GM18951 (cell line): ENCODE data around the gene RABGAP1L.

ENCODE experiments used
- POLR2A ChIP-seq: IDR thresholded peaks from 4 replicates; pipeline ENCODE4 v1.6.1; 2011; ENCODE audit warnings: mild to moderate bottlenecking; ENCODE audit not compliant: insufficient read length, insufficient read depth; ENCODE audit errors: extremely low read depth
- in situ Hi-C: fragments of 300-500 bp; cut with MboI; formaldehyde crosslinking; loops from one replicate; pipeline ENCODE4 v1.12.0; 2022; ENCODE audit warnings: low sequenced_read_pairs, mixed read lengths, inconsistent platforms; ENCODE audit not compliant: unreplicated experiment

Gene RABGAP1L

GRCh38 chr1:174938281-174939007 is 779.1 kb downstream of the RABGAP1L start:
- in situ Hi-C loops, result no loop called here
- TF ChIP-seq POLR2A, result no peak

GRCh38 chr1:174939775-174940545 is 780.6 kb downstream of the RABGAP1L start:
- no peak for TF ChIP-seq POLR2A
- in situ Hi-C loops, result no loop called here

GRCh38 chr1:174940646-174941175 is 781.4 kb downstream of the RABGAP1L start:
- in situ Hi-C loops, result no loop called here

GRCh38 chr1:174942547-174943255 is 783.4 kb downstream of the RABGAP1L start:
- no peak for TF ChIP-seq POLR2A
- in situ Hi-C loops, result no loop called here

More at GRCh38 chr1:174940646-174941175, 781.4 kb downstream of the RABGAP1L start:
- no peak for TF ChIP-seq POLR2A

- no peak for TF ChIP-seq POLR2A
- in situ Hi-C loops, result no loop called here
Measured at GRCh38 chr1:174946031-174946430, 786.7 kb downstream of the RABGAP1L start.

- no peak for TF ChIP-seq POLR2A
- in situ Hi-C loops, result no loop called here
Measured at GRCh38 chr1:174949061-174949460, 789.7 kb downstream of the RABGAP1L start.

GRCh38 chr1:174949645-174950044 is 790.3 kb downstream of the RABGAP1L start:
- in situ Hi-C loops, result no loop called here
- no peak for TF ChIP-seq POLR2A

- no peak for TF ChIP-seq POLR2A
- in situ Hi-C loops, result no loop called here
Measured at GRCh38 chr1:174953285-174954072, 794.2 kb downstream of the RABGAP1L start.

GRCh38 chr1:174954073-174954460 is 794.7 kb downstream of the RABGAP1L start:
- in situ Hi-C loops, result no loop called here
- no peak for TF ChIP-seq POLR2A

- no peak for TF ChIP-seq POLR2A
- in situ Hi-C loops, result no loop called here
Measured at GRCh38 chr1:174954671-174955669, 795.6 kb downstream of the RABGAP1L start.

- in situ Hi-C loops, result no loop called here
- TF ChIP-seq POLR2A, result no peak
Measured at GRCh38 chr1:174956086-174956485, 796.8 kb downstream of the RABGAP1L start.
